ENCODE data around the gene DEDD2.

DEDD2 gene

DNA sequence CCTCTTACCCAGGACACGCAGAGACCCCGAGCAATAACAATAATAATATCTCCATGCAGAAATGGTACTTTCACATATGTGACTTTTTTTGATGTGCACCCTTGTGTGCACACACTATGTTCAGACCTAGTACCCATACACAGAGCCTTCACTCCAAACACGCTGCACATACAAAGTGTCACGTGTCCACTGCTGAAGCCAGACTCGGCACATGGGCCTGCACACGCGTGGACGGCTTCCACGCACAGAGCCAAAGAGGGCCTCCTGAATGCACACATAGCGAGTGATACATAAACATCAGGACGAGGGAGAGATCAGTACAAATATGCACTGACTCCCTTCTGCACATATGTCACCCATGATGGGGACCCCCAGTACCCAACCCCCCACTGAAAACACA is 43.3 kb downstream of the DEDD2 start:
- DNase-seq (ENCODE audit: low read depth), result no peak
- TF ChIP-seq, protein P1, sequence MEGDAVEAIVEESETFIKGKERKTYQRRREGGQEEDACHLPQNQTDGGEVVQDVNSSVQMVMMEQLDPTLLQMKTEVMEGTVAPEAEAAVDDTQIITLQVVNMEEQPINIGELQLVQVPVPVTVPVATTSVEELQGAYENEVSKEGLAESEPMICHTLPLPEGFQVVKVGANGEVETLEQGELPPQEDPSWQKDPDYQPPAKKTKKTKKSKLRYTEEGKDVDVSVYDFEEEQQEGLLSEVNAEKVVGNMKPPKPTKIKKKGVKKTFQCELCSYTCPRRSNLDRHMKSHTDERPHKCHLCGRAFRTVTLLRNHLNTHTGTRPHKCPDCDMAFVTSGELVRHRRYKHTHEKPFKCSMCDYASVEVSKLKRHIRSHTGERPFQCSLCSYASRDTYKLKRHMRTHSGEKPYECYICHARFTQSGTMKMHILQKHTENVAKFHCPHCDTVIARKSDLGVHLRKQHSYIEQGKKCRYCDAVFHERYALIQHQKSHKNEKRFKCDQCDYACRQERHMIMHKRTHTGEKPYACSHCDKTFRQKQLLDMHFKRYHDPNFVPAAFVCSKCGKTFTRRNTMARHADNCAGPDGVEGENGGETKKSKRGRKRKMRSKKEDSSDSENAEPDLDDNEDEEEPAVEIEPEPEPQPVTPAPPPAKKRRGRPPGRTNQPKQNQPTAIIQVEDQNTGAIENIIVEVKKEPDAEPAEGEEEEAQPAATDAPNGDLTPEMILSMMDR (conservative IDR thresholded peaks at IDR 0.05; ENCODE audit: low read depth, low read length), result no peak
- H3K4me3 ChIP-seq (ENCODE audit: low read length), result no peak overlapping the region

DNA sequence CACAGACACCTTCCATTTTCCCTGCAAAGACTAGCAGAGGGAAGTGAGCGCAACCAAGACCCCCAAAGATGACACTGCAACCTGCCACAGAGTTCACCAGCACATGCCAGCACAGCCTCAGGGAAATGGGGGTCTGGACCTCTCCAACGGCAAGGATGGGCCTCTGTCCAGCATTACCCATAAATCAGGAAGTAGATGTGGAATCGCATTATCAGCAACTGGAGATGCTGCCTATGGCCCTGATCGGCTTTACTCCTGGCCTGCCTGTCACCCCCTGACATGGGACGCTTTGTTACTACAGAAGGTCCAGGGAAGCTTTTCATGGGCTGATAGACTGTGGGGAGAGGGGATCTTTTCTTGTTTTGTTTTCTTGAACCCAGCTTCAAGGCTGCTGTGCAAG is 43.8 kb downstream of the DEDD2 start:
- DNase-seq (ENCODE audit: low read depth), result no peak
- TF ChIP-seq, protein P1 (conservative IDR thresholded peaks at IDR 0.05; ENCODE audit: low read depth, low read length), result no peak
- no peak overlapping the region for H3K4me3 ChIP-seq (ENCODE audit: low read length)

GRCh38 chr19:42172261-42172660 is 45.2 kb downstream of the DEDD2 start:
- TF ChIP-seq, protein P1 (conservative IDR thresholded peaks at IDR 0.05; ENCODE audit: low read depth, low read length), result no peak
- no peak for DNase-seq (ENCODE audit: low read depth)
- H3K4me3 ChIP-seq (ENCODE audit: low read length), result no peak overlapping the region

- DNase-seq (ENCODE audit: low read depth), result no peak
- TF ChIP-seq, protein P1 (conservative IDR thresholded peaks at IDR 0.05; ENCODE audit: low read depth, low read length), result no peak
- no peak overlapping the region for H3K4me3 ChIP-seq (ENCODE audit: low read length)
These were observed 46.8 kb downstream of the DEDD2 start for GRCh38 chr19:42170715-42171114.

DNA sequence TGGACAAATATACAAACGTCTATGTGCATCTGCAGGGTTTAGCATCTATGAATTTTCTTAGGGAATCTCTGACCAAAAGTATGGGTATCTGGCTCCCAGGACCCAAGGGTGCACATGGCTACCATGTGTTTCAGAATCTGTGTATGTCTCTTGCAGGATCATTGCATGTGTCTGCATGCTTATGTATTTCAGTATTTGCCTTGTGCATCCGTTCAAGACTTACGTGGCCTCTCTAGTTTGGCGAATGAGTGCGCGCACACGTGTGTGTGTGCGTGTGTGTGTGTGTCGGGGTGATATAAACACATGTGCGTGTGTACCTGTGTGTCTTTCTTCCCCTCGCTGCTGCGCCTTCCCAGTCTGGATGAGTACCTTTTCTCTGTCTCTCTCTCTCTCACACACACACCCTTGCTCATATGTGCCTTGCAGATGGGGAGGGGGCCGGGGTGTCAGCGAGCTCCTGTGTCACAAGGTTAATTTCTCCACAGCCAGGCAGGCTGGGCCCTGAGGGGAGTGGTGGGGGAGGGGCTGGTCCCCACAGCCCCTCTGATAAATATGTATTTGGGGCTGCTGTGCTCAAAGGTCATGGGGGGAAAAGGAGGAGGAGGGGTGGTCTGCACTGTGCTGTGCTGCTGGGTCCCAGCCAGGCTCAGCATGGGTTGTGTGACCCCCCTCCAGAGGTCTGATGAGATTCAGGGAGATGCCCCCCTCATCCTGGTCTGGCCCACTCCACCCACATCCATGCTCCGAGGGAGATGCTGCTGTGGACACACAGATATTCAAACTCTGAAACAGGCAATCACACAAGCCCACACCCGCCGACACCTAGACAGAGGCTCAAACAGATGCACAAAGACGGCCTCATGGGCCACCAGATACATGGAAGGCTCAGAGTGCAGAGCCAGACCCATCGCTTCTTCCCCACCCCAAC is 47.7 kb downstream of the DEDD2 start:
- no peak for DNase-seq (ENCODE audit: low read depth)
- no peak overlapping the region for H3K4me3 ChIP-seq (ENCODE audit: low read length)
- TF ChIP-seq, protein P1 (conservative IDR thresholded peaks at IDR 0.05; ENCODE audit: low read depth, low read length), result no peak

DNA sequence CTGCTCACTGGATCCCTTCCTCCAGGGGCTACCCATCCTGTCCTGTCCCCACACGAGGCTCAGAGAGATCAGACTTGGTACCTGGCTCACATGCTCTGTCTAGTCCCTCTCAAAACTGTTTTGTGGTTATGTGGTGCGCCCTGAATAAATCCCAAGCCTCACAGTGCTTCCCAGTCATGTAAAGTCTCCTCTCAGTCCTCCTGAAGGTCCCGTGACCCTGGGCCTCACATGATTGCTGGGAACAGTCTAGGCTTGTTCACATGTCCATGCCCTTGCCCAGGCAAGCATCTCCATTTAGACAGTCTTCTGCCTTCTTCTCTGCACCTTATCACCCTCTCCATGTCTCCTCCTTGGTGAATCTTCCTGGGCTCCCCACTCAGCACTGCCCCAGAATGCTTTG is 49.3 kb downstream of the DEDD2 start:
- DNase-seq (ENCODE audit: low read depth), result no peak
- TF ChIP-seq, protein P1 (conservative IDR thresholded peaks at IDR 0.05; ENCODE audit: low read depth, low read length), result no peak
- no peak overlapping the region for H3K4me3 ChIP-seq (ENCODE audit: low read length)

- H3K4me3 ChIP-seq (ENCODE audit: low read length), result no peak overlapping the region
- TF ChIP-seq, protein P1 (conservative IDR thresholded peaks at IDR 0.05; ENCODE audit: low read depth, low read length), result no peak
- no peak for DNase-seq (ENCODE audit: low read depth)
These were observed 51.2 kb downstream of the DEDD2 start for GRCh38 chr19:42166316-42166715.
